Measurements from ENCODE around the gene SIK1. TPM values are rescaled to one million over a fixed set of nuclear protein-coding genes. Genes with fewer than 3 reads are reported as not detected.
"Not testable (repeated sequence)": the region's sequence is repeated elsewhere in the genome, so short reads cannot be mapped to it uniquely, and the experiment has no call there.

SIK1 gene
- total RNA-seq, 1 experiment from 2014 or later, result 1.2 TPM

DNA sequence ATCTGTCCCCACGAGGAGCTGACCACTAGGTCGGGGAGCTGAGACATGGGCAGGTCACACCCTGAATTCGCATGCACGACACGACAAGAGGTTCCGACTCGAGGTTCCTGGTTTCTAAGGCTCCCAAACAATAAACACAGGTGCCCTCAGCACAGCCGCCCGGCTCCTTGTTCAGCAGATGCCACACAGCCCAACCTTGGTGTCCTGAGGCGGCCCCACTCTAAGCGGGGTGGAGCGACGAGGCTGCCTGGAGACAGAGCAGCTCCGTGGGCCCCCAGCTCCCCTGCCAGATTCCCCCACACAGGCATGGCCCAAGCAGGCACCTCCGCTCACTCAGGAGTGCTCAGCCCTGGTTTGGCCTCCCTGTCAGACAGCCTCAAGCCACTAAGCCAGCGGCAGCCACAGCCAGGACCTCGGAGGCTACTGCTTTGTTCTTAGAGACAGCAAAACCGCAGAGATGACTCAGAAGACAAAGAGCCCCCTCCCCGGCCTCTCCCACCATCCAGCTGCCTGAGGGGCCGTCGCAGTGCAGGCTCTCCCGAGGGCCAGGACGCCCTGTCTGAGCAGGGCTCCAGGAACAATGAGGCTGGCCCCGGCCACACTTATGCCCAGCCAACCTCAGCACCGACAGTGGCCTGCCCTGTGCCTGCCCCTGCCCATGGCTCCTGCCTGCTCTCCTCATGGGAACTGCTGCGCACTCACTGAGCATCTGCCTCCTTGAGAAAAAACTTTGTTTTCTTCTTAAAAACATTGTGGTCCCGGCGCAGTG lies 14.7 kb downstream of the SIK1 start:
- not testable (repeated sequence) for H3K4me1 ChIP-seq; H3K9me3 ChIP-seq (replicated peaks); H3K36me3 ChIP-seq; H3K4me3 ChIP-seq; H3K27ac ChIP-seq; H3K27me3 ChIP-seq; DNase-seq

DNA sequence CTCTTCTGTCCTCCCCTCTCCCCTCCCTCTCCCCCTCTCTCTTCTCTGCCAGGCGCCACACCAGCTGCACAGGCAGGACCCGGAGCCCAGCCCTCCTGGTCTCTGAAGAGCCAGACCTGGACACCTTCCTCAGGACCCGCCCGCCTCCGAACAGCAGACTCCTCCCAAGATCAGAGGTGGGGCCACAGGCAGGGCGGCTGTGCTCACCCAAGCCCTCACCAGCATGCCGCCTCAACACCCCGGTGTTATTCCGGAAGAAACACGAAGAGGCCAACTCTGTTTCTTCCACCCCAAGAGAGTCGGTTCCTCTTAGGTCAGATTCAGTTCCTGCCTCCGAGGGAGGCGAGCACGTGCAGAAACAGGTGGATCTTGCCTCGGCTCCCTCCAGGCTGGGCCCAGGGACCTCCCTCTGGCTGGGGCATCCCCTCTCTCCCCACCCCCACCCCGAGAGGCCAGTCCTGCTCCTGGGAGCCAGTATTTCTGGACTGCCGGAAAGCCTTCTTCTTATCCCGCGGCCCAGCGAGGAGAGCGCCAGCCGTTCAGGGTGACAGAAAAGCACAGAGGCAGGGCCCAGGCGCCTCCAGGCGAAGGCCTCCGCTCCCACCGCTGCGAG lies 16.4 kb downstream of the SIK1 start:
- not testable (repeated sequence) for H3K27me3 ChIP-seq; H3K27ac ChIP-seq; H3K4me3 ChIP-seq; H3K4me1 ChIP-seq; DNase-seq; H3K9me3 ChIP-seq (replicated peaks); H3K36me3 ChIP-seq

DNA sequence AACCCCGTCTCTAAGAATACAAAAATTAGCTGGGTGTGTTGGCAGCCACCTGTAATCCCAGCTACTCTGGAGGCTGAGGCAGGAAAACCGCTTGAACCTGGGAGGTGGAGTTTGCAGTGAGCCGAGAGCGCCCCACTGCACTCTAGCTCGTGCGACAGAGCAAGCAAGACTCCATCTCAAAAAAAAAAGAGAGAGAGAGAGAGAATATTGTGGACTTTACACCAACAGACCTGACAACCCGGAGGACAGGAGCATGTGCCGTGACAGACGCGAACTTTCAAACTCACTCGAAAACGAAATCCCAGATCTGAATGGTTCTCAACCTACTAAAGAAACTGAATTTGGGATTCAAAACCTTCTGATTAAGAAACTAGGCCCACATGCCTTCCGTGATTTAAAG lies 19.8 kb downstream of the SIK1 start:
- H3K4me3 ChIP-seq; DNase-seq; H3K9me3 ChIP-seq (replicated peaks); H3K27me3 ChIP-seq; H3K4me1 ChIP-seq; H3K36me3 ChIP-seq; H3K27ac ChIP-seq: not testable (repeated sequence)

GRCh38 chr21:43404450-43404849 lies 22.5 kb downstream of the SIK1 start:
- H3K4me3 ChIP-seq; DNase-seq; H3K27me3 ChIP-seq; H3K9me3 ChIP-seq (replicated peaks); H3K4me1 ChIP-seq; H3K36me3 ChIP-seq; H3K27ac ChIP-seq: not testable (repeated sequence)

DNA sequence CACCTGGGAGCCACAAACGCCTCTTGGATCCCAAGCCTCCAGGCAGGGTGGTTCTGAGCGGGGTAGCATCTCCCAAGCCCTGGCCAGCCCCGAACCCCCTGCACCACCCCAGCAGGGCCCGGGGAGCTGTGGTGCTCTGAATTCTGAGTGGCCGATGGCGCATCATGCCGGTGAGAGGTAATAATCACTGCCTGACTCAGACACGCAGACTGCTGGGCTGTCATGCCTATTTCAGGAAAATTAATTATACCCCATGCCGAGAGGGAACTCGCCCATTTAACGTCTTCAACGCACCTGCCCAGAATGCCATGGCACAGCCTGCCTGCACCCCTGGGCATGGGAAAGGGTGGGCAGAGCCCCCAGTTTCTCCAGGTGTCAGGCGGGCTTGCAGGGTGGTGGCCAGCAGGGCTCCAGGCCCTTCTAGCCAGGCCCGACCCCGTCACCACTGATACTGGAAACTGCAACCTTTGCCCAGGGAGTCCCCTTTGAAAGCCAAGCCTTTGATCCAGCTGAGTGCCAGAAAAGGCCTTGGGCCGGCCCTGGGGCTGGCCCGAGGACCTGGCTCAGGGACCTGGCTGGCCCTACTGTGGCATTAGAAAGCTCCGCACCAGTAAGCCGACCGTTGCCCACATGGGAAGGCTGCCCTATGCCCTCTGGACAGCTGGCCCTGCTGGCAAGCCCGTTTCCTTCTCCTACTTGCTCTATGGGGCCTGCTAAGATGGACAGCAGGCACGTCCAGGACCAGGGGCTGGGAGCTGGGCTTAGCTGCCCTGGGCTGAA lies 23.1 kb downstream of the SIK1 start:
- H3K27me3 ChIP-seq; H3K9me3 ChIP-seq (replicated peaks); H3K4me1 ChIP-seq; H3K36me3 ChIP-seq; H3K4me3 ChIP-seq; H3K27ac ChIP-seq: not testable (repeated sequence)
- DNase-seq, result peak in 1 of 2 experiments; percentile 1

GRCh38 chr21:43401125-43401524 lies 25.8 kb downstream of the SIK1 start:
- not testable (repeated sequence) for H3K4me1 ChIP-seq; H3K9me3 ChIP-seq (replicated peaks)

DNA sequence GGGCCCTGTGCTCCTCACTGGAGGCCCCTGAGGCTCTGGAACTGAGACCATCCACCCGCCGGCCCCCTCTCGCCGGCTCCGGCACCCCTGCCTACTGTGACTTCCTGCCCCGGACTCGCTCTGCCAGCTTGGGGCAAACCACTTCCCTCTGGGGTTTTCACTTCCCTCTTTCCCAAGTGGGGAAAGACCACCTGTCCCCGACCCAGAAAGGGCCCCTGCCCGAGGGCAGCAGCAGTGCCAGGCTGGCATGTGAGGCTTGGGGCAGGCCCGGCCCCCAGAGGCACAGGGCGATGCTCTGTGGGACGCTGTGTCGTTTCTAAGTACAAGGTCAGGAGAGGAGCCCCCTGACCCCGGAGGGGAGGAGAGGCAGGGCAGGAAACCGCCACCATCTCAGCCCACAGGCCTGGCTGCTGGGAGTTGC lies 27.3 kb downstream of the SIK1 start:
- H3K36me3 ChIP-seq; H3K27me3 ChIP-seq; H3K4me3 ChIP-seq; H3K4me1 ChIP-seq; H3K9me3 ChIP-seq (replicated peaks); DNase-seq; H3K27ac ChIP-seq: not testable (repeated sequence)

More at GRCh38 chr21:43401125-43401524, 25.8 kb downstream of the SIK1 start:
- H3K4me3 ChIP-seq, DNase-seq, H3K36me3 ChIP-seq, H3K27ac ChIP-seq, H3K27me3 ChIP-seq: not testable (repeated sequence)

GRCh38 chr21:43399136-43399535 lies 27.8 kb downstream of the SIK1 start:
- H3K4me3 ChIP-seq; H3K4me1 ChIP-seq; DNase-seq; H3K27me3 ChIP-seq; H3K36me3 ChIP-seq; H3K27ac ChIP-seq; H3K9me3 ChIP-seq (replicated peaks): not testable (repeated sequence)

- not testable (repeated sequence) for DNase-seq; H3K4me3 ChIP-seq; H3K27me3 ChIP-seq; H3K36me3 ChIP-seq; H3K27ac ChIP-seq; H3K4me1 ChIP-seq; H3K9me3 ChIP-seq (replicated peaks)
Observed at GRCh38 chr21:43398533-43398932, 28.4 kb downstream of the SIK1 start.

DNA sequence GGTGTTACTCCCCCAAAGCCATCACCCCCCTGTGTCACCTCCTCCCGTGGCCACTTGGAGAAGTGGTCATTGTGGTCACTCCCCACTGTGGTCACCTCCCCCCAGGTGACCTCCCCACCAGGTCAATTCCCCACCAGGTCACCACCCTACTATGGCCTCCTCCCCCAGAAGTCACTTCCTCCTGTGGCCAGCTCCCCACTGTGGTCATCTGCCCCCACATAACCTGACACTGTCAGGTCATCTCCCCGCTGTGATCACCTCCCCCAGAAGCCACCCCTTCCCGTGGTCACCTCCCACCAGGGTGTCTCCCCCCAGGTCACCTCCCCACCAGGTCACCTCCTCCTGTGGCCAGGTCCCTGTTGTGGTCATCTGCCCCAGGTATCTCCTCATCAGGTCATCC lies 28.9 kb downstream of the SIK1 start:
- H3K36me3 ChIP-seq; H3K4me1 ChIP-seq; H3K4me3 ChIP-seq; H3K27me3 ChIP-seq; DNase-seq; H3K9me3 ChIP-seq (replicated peaks); H3K27ac ChIP-seq: not testable (repeated sequence)

DNA sequence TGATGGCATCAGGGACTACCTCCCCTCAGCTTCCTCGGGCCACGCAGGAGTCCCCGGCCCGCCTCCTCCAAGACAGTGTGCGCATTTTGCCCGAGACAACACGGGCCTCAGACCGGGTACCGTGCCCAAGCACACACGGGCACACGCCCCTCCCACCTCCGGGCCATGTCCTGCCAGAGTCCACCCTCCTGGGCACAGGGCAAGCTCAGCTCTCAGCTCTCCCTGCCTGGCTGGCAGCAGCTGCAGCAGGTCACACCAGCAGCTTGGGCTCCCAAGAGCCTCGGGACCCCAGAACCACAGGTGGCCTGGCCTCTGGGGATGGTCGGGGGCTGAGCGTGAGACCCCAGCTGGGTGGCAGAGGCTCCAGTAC lies 29.5 kb downstream of the SIK1 start:
- not testable (repeated sequence) for H3K4me3 ChIP-seq; H3K36me3 ChIP-seq; H3K4me1 ChIP-seq; H3K27ac ChIP-seq; H3K27me3 ChIP-seq; DNase-seq; H3K9me3 ChIP-seq (replicated peaks)

DNA sequence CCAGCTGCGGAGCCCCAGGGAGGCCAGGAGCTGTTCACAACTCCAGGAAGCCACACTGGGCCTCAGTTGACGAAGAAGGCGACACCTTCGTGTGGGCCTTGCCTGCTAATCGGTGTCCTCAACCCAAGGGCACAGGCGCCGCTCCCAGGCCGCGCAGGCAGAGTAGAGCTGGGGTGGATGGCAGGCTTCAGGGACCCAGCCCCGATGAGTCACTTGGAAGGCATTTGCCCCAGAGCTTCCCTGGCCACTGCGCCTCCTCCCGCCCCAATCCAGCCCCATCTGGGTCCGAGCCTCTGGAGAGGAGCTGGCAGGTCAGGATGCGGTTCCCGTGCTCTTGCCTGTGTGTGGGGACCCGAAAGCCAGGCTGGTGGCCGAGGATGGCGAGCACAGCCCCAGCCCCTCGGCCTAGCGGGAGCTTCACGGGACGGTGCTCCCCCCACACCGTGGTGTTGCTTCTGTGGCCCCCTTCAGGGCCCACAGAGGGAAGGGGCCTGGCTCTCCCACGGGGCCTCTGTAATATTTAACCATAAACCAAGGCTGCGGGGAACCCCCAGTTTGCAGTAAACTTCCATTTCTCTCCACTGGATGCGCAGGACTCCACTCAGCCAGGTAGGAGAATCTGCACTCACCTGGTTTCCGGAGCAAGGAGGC lies 30.0 kb downstream of the SIK1 start:
- H3K4me3 ChIP-seq; H3K9me3 ChIP-seq (replicated peaks); DNase-seq; H3K27ac ChIP-seq; H3K36me3 ChIP-seq; H3K27me3 ChIP-seq; H3K4me1 ChIP-seq: not testable (repeated sequence)

GRCh38 chr21:43383351-43383750 lies 43.6 kb downstream of the SIK1 start:
- not testable (repeated sequence) for H3K36me3 ChIP-seq; H3K4me3 ChIP-seq; DNase-seq; H3K9me3 ChIP-seq (replicated peaks); H3K27me3 ChIP-seq; H3K27ac ChIP-seq; H3K4me1 ChIP-seq

DNA sequence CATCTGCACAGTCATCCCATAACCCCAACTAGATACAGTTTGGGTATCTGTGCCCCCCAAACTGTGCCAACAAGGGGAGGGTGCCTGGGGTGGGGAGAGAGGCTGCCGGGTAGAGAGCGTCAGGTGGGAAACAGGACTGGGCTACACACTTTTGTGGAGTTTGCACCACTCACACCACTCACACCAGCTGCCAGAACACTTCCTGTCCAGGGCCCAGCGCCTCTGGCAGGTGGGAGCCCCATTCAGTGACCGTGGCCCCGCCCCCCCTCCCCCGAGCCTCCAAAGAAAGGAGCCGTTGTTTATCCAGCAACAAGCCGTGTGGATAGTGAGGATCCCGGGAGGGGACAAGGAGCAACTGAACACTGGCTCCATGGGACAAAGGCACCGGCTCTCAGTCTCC lies 44.0 kb downstream of the SIK1 start:
- not testable (repeated sequence) for H3K4me3 ChIP-seq; H3K27ac ChIP-seq; H3K9me3 ChIP-seq (replicated peaks); H3K27me3 ChIP-seq; H3K36me3 ChIP-seq; H3K4me1 ChIP-seq
- peak in 1 of 2 experiments; percentile 57 for DNase-seq

GRCh38 chr21:43380852-43381533 lies 45.9 kb downstream of the SIK1 start:
- not testable (repeated sequence) for DNase-seq; H3K4me3 ChIP-seq; H3K27ac ChIP-seq; H3K36me3 ChIP-seq; H3K9me3 ChIP-seq (replicated peaks); H3K27me3 ChIP-seq; H3K4me1 ChIP-seq
